C4-2B (cell line): ENCODE data around the gene SPDYE18.
"Not testable (repeated sequence)": the region's sequence is repeated elsewhere in the genome, so short reads cannot be mapped to it uniquely, and the experiment has no call there.

ENCODE experiments used
- CTCF ChIP-seq: fragments of 450-650 bp; conservative IDR thresholded peaks from 2 replicates; pipeline ENCODE4 v1.5.1; 2017; ENCODE audit warnings: mild to moderate bottlenecking
- ZFX ChIP-seq: fragments of 450-650 bp; IDR thresholded peaks from 2 replicates; pipeline ENCODE4 v1.6.1; 2017

- TF ChIP-seq CTCF, ZFX: not testable (repeated sequence)
Observed at GRCh38 chr7:77003241-77003640, 59.1 kb downstream of the SPDYE18 start.
